ENCODE measurements around the gene SCAF11. TPM values are rescaled to one million over a fixed set of nuclear protein-coding genes. Genes with fewer than 3 reads are reported as not detected.

SCAF11 gene
- total and polyA plus RNA-seq, 2 experiments from 2014 or later: 49.7 to 123 TPM

- no peaks in the 10 kb centered on the region for H4K20me1 ChIP-seq (ENCODE audit: insufficient read depth, poor library complexity, severe bottlenecking)
- H3K4me3 ChIP-seq: no peak overlapping the region
- no peak overlapping the region for H2AFZ ChIP-seq
- peaks cover 72% of the 10 kb centered on the region for H3K79me2 ChIP-seq
- H3K9me2 ChIP-seq (replicated peaks; ENCODE audit: insufficient read depth): no peaks in the 10 kb centered on the region
- no peak overlapping the region for H3K27ac ChIP-seq
- TF ChIP-seq EZH2 (IDR thresholded peaks at IDR 0.05; ENCODE audit: borderline replicate concordance): no peak
- no peak for TF ChIP-seq EZH2phosphoT487 (IDR thresholded peaks at IDR 0.05; ENCODE audit: low read depth, severe bottlenecking, unreplicated experiment)
- TF ChIP-seq CTCF (IDR thresholded peaks at IDR 0.05; ENCODE audit: poor library complexity): no peak
- no peak overlapping the region for H3K4me2 ChIP-seq
- 96% methylated on average over 4 of the region's 4 CpGs for WGBS (ENCODE audit: low lambda C conversion rate, missing lambda C conversion rate)
- DNase-seq (ENCODE audit: low spot score): no peak
- no peaks in the 10 kb centered on the region for H3K4me1 ChIP-seq (ENCODE audit: insufficient read depth)
- H3K36me3 ChIP-seq (replicated peaks; ENCODE audit: insufficient read depth, low read depth): peaks cover 9% of the 10 kb centered on the region
- H3K27me3 ChIP-seq: no peaks in the 10 kb centered on the region
- H3K9me3 ChIP-seq (ENCODE audit: low read depth): no peaks in the 10 kb centered on the region
Observed at GRCh38 chr12:45962553-45963325, 27.6 kb downstream of the SCAF11 start.

GRCh38 chr12:45959728-45960127 is 30.6 kb downstream of the SCAF11 start:
- H3K36me3 ChIP-seq (replicated peaks; ENCODE audit: insufficient read depth, low read depth): peaks cover 9% of the 10 kb centered on the region
- WGBS (ENCODE audit: low lambda C conversion rate, missing lambda C conversion rate): 57% methylated on average over 2 of the region's 2 CpGs

DNA sequence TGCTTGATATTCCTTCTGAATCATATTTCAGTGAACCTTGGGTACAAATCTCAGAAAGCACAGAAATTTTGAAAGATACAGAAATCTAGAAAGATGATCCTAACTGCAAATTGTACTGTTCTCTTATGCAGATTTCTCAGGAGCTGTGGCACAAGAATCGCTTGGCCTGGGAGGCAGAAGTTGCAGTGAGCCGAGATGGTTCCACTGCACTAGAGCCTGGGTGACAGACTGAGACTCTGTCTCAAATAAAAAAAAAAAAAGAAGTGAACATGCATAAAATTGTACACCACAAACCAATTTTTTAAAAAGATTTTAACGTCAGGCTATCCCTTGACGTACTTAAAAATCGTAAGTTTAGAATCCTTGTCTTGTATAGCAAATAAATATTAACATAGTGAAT is 31.3 kb downstream of the SCAF11 start:
- Histone ChIP-seq H3K4me2 (no peak overlapping the region), H2AFZ (no peak overlapping the region), H3K27ac (no peak overlapping the region), H3K79me2 (peaks cover 46% of the 10 kb centered on the region), H3K9me2 (replicated peaks; ENCODE audit: insufficient read depth) (no peaks in the 10 kb centered on the region), H3K27me3 (no peaks in the 10 kb centered on the region), H3K36me3 (replicated peaks; ENCODE audit: insufficient read depth, low read depth) (peaks cover 9% of the 10 kb centered on the region), H4K20me1 (ENCODE audit: insufficient read depth, poor library complexity, severe bottlenecking) (no peaks in the 10 kb centered on the region), H3K9me3 (ENCODE audit: low read depth) (no peaks in the 10 kb centered on the region), H3K4me3 (no peak overlapping the region), H3K4me1 (ENCODE audit: insufficient read depth) (no peaks in the 10 kb centered on the region)
- TF ChIP-seq EZH2phosphoT487 (IDR thresholded peaks at IDR 0.05; ENCODE audit: low read depth, severe bottlenecking, unreplicated experiment): no peak
- no peak for TF ChIP-seq EZH2 (IDR thresholded peaks at IDR 0.05; ENCODE audit: borderline replicate concordance)
- no peak for TF ChIP-seq CTCF (IDR thresholded peaks at IDR 0.05; ENCODE audit: poor library complexity)
- DNase-seq (ENCODE audit: low spot score): no peak
- WGBS (ENCODE audit: low lambda C conversion rate, missing lambda C conversion rate): 92% methylated on average over 5 of the region's 5 CpGs

More at GRCh38 chr12:45959728-45960127, 30.6 kb downstream of the SCAF11 start:
- H3K4me3 ChIP-seq: no peak overlapping the region
- H2AFZ ChIP-seq: no peak overlapping the region
- DNase-seq (ENCODE audit: low spot score): no peak
- H3K79me2 ChIP-seq: peaks cover 53% of the 10 kb centered on the region
- H3K9me3 ChIP-seq (ENCODE audit: low read depth): no peaks in the 10 kb centered on the region
- no peaks in the 10 kb centered on the region for H3K9me2 ChIP-seq (replicated peaks; ENCODE audit: insufficient read depth)
- no peak overlapping the region for H3K4me2 ChIP-seq
- no peaks in the 10 kb centered on the region for H3K27me3 ChIP-seq
- no peaks in the 10 kb centered on the region for H4K20me1 ChIP-seq (ENCODE audit: insufficient read depth, poor library complexity, severe bottlenecking)
- no peaks in the 10 kb centered on the region for H3K4me1 ChIP-seq (ENCODE audit: insufficient read depth)
- TF ChIP-seq EZH2 (IDR thresholded peaks at IDR 0.05; ENCODE audit: borderline replicate concordance) (no peak), CTCF (IDR thresholded peaks at IDR 0.05; ENCODE audit: poor library complexity) (no peak), EZH2phosphoT487 (IDR thresholded peaks at IDR 0.05; ENCODE audit: low read depth, severe bottlenecking, unreplicated experiment) (no peak)
- H3K27ac ChIP-seq: no peak overlapping the region

Measured in hepatocyte (in vitro differentiated cells).